Stimulated activated naive CD8-positive, alpha-beta T cell treated with anti-CD3 and anti-CD28 coated beads, Interleukin-15, Interleukin-2, amounts not matched to agents 100 ng/mL and 50 ng/mL, for 24 hours (primary cell): ENCODE results near the gene MESP2.

ENCODE experiments used
- H3K27ac Mint-ChIP-seq: one replicate; pipeline ENCODE4 v1.8.0; 2021; ENCODE audit warnings: mild to moderate bottlenecking, mixed read lengths
- H3K27me3 Mint-ChIP-seq: one replicate; pipeline ENCODE4 v1.8.0; 2021; ENCODE audit warnings: mixed read lengths
- H3K36me3 Mint-ChIP-seq: one replicate; pipeline ENCODE4 v1.8.0; 2021; ENCODE audit warnings: low read depth, mixed read lengths
- H3K4me1 Mint-ChIP-seq: one replicate; pipeline ENCODE4 v1.8.0; 2021; ENCODE audit warnings: low read depth, mixed read lengths
- H3K4me3 Mint-ChIP-seq: one replicate; pipeline ENCODE4 v1.8.0; 2021; ENCODE audit warnings: mild to moderate bottlenecking, mixed read lengths
- H3K9me3 Mint-ChIP-seq: one replicate; pipeline ENCODE4 v1.8.0; 2021; ENCODE audit warnings: mixed read lengths

MESP2 gene, protein sequence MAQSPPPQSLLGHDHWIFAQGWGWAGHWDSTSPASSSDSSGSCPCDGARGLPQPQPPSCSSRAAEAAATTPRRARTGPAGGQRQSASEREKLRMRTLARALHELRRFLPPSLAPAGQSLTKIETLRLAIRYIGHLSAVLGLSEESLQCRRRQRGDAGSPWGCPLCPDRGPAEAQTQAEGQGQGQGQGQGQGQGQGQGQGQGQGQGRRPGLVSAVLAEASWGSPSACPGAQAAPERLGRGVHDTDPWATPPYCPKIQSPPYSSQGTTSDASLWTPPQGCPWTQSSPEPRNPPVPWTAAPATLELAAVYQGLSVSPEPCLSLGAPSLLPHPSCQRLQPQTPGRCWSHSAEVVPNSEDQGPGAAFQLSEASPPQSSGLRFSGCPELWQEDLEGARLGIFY

DNA sequence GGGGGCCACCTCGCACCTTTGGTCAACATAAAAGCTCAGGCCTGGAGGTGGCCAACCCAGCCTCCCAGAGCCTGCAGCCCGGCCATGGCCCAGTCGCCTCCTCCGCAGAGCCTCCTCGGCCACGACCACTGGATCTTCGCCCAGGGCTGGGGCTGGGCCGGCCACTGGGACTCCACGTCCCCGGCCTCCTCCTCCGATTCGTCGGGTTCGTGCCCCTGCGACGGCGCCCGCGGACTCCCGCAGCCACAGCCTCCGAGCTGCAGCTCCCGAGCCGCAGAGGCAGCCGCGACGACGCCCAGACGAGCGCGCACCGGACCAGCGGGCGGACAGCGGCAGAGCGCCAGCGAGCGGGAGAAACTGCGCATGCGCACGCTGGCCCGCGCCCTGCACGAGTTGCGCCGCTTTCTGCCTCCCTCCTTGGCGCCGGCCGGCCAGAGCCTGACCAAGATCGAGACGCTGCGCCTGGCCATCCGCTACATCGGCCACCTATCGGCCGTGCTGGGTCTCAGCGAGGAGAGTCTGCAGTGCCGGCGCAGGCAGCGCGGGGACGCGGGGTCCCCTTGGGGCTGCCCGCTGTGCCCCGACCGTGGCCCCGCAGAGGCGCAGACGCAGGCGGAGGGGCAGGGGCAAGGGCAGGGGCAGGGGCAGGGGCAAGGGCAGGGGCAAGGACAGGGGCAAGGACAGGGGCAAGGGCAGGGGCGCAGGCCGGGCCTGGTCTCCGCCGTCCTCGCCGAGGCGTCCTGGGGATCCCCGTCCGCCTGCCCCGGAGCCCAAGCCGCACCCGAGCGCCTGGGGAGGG is at the start of gene MESP2:
Gene MESP2, plus strand, starts transcription at position 59 of the 799 bp plus-strand sequence. Its CDS starts 26 bp downstream, at position 85.
- Mint-ChIP-seq H3K4me1 (peaks cover 10% of the 10 kb centered on the region), H3K27ac (no peak within 1 kb of the TSS), H3K36me3 (no peaks in the 10 kb centered on the region), H3K4me3 (peak within 1 kb of the TSS; percentile 55), H3K27me3 (peaks cover 30% of the 10 kb centered on the region), H3K9me3 (no peaks in the 10 kb centered on the region)

DNA sequence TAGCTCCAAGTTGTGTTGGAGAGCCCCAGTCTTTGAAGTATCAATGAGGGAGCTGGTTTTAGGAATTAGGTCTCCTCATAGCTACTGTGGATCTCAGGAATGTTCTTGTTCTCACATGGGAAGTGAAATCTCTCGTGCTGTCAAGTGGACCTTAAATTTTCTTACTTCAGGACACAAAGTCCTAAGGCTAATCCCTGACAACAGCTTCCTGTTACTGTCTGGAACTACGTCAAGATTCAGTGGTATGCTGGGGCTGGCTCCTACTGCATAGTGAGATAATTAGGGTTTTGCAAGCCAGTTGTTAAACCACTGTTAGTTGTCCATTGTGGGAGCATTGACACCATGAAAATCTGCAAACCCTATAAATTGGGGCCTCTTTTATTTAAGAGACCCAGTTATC is 47.9 kb upstream of the MESP2 start:
- peaks cover 4% of the 10 kb centered on the region for H3K9me3 Mint-ChIP-seq
- no peaks in the 10 kb centered on the region for H3K4me1 Mint-ChIP-seq

DNA sequence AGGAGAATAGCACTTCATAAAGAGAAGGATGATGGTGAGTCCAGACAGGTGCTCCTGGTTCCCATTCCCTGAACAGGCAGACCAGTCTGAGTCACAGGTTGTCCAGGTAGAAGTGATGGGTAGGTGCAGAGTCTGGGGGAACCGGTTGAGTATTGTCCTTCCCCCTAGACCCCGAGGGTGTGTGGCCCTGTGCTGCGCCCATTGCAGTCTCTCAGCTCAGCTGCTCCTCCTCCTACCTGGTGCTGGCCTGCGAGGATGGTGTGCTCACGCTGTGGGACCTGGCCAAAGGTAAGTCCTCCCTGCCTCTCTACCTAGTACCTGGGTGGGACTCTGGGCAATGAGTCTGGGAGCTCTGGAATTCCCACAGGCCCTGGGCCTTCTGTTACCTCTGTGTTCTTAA is 44.9 kb upstream of the MESP2 start:
- H3K9me3 Mint-ChIP-seq = no peaks in the 10 kb centered on the region

More for the DNA sequence above, 47.9 kb upstream of the MESP2 start:
- Mint-ChIP-seq H3K4me3 (no peak overlapping the region), H3K27me3 (peaks cover 5% of the 10 kb centered on the region), H3K36me3 (peaks cover 4% of the 10 kb centered on the region), H3K27ac (no peak overlapping the region)

DNA sequence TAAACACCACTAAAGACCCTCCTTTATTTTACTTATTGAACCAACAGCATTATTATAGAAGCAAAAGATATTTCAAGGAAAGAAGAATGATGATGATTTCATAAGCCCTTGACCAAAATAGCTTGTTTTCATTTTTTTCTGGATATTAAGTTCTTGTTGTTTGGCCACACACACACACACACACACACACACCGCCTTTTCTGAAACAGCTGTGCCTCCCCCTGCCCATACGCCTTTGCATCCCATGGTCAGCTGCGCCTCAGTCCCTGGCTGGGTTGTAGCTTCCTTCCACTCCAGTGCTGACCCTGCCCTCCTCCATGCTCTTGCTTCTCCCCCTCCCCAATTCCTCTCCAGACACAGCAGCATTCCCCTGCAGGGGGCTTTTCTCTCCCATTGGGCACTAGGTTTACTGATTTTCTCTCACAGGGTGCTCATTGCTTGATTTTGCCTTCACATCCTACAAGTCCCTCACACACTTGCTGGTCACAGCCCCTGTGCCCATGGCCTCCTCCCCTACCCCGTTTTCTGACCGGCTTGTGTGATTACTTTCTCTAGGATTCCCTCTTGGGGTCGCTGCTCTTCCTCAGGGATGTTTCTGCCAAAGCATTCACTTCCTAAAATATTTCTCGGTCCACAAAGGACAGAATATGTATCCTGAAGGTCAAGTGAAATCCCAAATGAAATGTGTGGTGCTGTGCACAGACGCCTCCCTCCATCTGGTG is 43.5 kb upstream of the MESP2 start:
- Mint-ChIP-seq H3K36me3 (no peaks in the 10 kb centered on the region), H3K4me3 (no peak overlapping the region), H3K27ac (no peak overlapping the region), H3K27me3 (peaks cover 10% of the 10 kb centered on the region), H3K9me3 (no peaks in the 10 kb centered on the region), H3K4me1 (no peaks in the 10 kb centered on the region)

More for the DNA sequence above, 44.9 kb upstream of the MESP2 start:
- Mint-ChIP-seq H3K27ac (no peak overlapping the region), H3K4me1 (no peaks in the 10 kb centered on the region), H3K4me3 (no peak overlapping the region), H3K36me3 (no peaks in the 10 kb centered on the region), H3K27me3 (peaks cover 5% of the 10 kb centered on the region)

DNA sequence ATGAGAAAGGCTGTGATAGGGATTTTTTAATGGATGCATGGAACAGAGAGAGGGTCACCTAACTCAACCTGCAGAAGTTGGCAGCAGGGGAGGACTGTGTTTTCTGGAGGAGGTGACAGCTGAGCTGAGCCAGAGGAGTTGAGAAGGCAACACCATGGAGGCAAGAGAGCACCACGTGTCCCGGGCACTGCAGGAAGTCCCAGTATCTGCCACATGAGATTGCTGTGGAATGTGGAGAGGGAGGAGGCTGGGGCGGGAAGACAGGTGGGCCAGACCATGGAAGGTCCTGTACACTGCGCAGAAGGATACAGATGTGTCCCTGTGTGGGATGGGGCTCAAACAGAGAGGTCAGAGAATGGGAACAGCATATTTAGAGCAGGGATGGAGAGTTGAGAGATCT is 40.4 kb upstream of the MESP2 start:
- no peaks in the 10 kb centered on the region for H3K9me3 Mint-ChIP-seq
- no peaks in the 10 kb centered on the region for H3K4me1 Mint-ChIP-seq
- no peak overlapping the region for H3K4me3 Mint-ChIP-seq
- no peaks in the 10 kb centered on the region for H3K36me3 Mint-ChIP-seq
- H3K27ac Mint-ChIP-seq = no peak overlapping the region
- H3K27me3 Mint-ChIP-seq = peaks cover 10% of the 10 kb centered on the region

DNA sequence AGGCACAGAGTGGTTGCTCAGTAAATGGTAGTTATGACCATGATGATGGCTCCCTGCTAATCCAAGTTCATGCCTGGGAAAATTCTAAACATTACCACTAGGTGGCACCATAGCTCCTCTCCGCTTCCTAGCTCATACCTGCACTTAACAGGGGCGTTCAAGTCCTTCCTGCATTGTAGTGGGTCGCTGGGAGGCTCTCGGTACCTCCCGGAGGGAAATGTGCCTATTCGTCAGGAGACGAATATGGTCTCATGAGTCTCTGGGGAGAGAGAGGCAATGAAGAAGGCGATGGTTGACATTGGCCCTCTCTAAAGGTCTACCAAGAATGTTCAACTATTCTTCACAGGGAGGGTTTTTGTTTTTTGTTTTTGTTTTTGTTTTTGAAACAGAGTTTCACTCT is 36.0 kb upstream of the MESP2 start:
- no peaks in the 10 kb centered on the region for H3K36me3 Mint-ChIP-seq
- H3K27ac Mint-ChIP-seq = no peak overlapping the region
- peaks cover 6% of the 10 kb centered on the region for H3K27me3 Mint-ChIP-seq
- no peaks in the 10 kb centered on the region for H3K4me1 Mint-ChIP-seq
- H3K4me3 Mint-ChIP-seq = no peak overlapping the region
- H3K9me3 Mint-ChIP-seq = no peaks in the 10 kb centered on the region

DNA sequence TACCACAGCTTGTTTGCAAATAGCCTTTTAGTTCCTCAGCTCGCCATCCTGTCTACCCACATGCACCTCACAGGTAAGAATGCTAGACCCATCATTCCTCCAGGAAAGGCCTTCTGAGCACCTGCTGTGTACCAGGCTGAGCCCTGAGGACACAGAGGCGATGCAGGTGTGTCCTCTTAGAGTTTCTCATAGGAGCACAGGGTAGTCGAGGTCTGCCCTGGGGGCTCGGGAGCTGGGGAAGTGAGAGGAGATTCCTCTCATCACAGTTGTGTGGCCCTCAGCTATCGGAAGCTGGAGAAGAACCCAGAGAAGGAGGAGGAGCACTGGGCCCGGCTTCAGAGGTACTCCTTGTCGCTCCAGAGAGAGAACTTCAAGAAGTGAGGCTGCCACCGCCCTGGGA is 33.1 kb upstream of the MESP2 start:
- Mint-ChIP-seq H3K4me3 (no peak overlapping the region), H3K9me3 (no peaks in the 10 kb centered on the region), H3K27ac (no peak overlapping the region), H3K4me1 (no peaks in the 10 kb centered on the region), H3K36me3 (no peaks in the 10 kb centered on the region), H3K27me3 (no peaks in the 10 kb centered on the region)

DNA sequence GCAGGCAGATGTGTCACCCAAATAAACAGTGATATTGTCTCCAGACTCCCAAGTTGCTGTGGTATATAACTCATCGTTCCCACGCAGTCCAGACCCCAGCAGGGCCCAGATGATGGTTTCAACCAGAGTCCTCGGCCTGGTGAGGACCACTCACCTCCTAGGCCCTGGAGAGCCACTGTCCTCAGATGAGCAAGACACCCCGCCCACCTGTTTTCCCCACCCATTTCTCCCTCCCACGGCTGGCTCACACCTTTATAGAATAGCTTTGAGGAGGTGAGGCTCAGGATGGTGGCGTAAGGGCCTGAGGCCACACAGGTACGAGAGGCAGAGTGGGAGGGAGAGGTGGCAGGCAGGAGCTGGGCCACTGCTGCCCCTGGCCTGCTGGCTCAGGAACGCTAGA is 32.5 kb upstream of the MESP2 start:
- H3K27me3 Mint-ChIP-seq = no peaks in the 10 kb centered on the region
- no peaks in the 10 kb centered on the region for H3K36me3 Mint-ChIP-seq
- H3K27ac Mint-ChIP-seq = no peak overlapping the region
- no peaks in the 10 kb centered on the region for H3K9me3 Mint-ChIP-seq
- no peak overlapping the region for H3K4me3 Mint-ChIP-seq
- H3K4me1 Mint-ChIP-seq = no peaks in the 10 kb centered on the region

DNA sequence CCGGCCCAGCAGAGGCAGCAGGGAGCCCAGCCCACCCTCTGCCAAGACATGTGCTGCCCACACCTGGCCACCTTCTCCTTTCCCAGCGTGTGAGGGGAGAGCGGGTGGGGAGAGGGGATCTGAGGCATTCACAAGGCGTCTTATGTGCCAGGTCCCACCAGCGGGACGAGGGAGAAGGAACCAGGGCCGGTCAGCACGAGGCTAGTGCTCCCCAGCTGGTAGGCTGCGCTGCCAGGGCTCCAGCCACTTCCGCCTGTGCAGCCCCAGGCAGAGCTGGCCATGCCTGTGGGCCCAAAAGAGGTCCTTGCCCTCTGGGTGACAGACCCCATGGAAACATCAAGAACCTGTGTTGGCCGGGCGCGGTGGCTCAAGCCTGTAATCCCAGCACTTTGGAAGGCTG is 31.0 kb upstream of the MESP2 start:
- H3K4me1 Mint-ChIP-seq = peaks cover 7% of the 10 kb centered on the region
- no peaks in the 10 kb centered on the region for H3K36me3 Mint-ChIP-seq
- H3K27ac Mint-ChIP-seq = no peak overlapping the region
- H3K27me3 Mint-ChIP-seq = peaks cover 3% of the 10 kb centered on the region
- H3K4me3 Mint-ChIP-seq = no peak overlapping the region
- H3K9me3 Mint-ChIP-seq = no peaks in the 10 kb centered on the region

DNA sequence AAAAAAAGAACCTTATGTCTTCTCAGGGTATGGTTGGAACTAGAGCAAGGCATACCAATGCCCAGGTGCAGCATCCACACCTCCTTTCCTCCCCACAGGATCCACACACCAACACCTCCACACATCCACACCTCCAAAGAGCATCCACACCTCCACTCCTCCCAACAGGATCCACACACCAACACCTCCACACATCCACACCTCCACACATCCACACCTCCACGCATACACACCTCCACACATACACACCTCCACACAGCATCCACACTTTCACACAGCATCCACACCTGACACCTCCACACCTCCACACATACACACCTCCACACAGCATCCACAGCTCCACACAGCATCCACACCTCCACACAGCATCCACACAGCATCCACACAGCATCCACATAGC is 30.4 kb upstream of the MESP2 start:
- no peak overlapping the region for H3K4me3 Mint-ChIP-seq
- H3K9me3 Mint-ChIP-seq = no peaks in the 10 kb centered on the region
- H3K36me3 Mint-ChIP-seq = no peaks in the 10 kb centered on the region
- H3K4me1 Mint-ChIP-seq = peaks cover 7% of the 10 kb centered on the region
- H3K27me3 Mint-ChIP-seq = peaks cover 3% of the 10 kb centered on the region
- H3K27ac Mint-ChIP-seq = no peak overlapping the region

DNA sequence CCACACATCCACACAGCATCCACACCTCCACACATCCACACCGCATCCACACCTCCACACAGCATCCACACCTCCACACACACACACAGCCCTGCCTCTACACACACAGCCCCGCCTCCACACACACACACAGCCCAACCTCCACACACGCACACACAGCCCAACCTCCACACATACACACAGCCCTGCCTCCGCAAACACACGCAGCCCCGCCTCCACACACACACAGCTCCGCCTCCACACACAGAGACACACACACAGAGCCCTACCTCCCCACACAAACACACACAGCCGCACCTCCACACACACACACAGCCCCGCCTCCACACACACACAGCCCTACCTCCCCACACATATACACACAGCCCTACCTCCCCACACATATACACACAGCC is 29.7 kb upstream of the MESP2 start:
- no peak overlapping the region for H3K4me3 Mint-ChIP-seq
- H3K27me3 Mint-ChIP-seq = peaks cover 3% of the 10 kb centered on the region
- H3K36me3 Mint-ChIP-seq = no peaks in the 10 kb centered on the region
- no peak overlapping the region for H3K27ac Mint-ChIP-seq
- no peaks in the 10 kb centered on the region for H3K9me3 Mint-ChIP-seq
- H3K4me1 Mint-ChIP-seq = peaks cover 7% of the 10 kb centered on the region

DNA sequence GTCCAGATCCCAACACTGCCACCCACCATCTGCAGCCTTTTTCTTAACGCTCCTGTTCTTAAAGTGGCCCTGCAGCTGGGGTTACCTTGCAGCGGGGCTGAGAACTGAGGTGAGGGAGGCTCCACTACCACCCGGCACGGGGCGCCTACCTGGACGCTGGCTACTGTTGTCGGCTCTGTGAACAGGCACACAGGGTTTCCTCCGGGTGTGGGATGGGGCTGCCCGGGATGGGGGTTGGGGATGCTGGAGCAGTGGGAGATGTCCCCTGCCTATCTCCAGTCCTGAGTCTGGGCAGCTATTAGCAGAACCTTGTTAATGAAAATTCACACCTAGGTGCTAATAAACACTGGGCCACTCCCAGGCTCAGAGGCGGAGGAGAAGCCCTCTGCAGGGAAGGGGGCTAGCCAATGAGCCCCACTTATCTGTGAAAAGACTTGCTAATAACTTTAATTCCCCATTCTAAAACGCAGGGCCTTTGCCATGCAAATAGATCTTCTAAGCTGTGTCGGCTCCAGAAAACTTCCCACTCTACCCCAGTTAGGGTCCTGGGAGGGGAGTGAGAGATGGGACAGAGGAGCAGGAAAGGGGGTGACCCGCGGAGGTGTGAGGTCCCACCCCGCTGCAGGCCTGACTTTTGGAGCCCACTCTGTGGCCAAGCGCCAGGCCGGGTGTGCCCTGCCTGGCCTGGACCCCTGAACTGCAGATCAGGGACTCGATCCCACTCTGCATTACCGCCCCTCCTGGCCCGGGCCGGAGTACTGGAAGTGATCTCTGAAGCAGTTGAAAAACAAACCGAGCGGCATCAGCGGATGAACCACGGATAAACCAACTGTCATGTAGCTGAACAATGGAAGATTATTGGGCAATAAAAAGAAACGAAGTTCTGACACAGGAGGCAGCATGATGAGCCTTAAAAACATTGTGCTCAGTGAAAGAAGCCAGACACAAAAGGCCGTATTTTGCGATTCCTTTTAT is 28.1 kb upstream of the MESP2 start:
- no peak overlapping the region for H3K4me3 Mint-ChIP-seq
- H3K4me1 Mint-ChIP-seq = peaks cover 7% of the 10 kb centered on the region

DNA sequence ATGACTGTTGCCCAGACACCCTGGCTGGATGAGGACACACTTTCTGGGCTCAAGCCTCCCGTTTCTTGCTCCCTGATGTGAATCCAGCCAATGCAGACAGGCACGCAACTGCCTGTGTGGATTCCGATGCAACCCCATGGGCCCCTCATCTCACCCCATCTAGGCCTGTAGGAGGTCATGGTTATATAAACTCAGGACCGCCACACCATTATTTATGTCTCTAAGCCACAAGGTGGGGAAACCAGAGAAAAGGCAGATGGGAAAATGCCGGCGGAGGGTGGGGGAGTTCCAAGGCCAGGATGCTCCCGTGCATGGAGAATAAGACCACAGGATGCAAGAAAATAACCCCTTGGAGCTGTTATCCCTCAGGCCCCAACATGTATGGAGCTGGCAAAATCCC is 27.1 kb upstream of the MESP2 start:
- Mint-ChIP-seq H3K36me3 (no peaks in the 10 kb centered on the region), H3K4me1 (peaks cover 7% of the 10 kb centered on the region), H3K9me3 (no peaks in the 10 kb centered on the region), H3K27me3 (peaks cover 7% of the 10 kb centered on the region), H3K4me3 (peak overlapping the region; percentile 81), H3K27ac (no peak overlapping the region)

More for the DNA sequence above, 28.1 kb upstream of the MESP2 start:
- Mint-ChIP-seq H3K27ac (no peak overlapping the region), H3K27me3 (peaks cover 7% of the 10 kb centered on the region), H3K36me3 (no peaks in the 10 kb centered on the region), H3K9me3 (no peaks in the 10 kb centered on the region)

DNA sequence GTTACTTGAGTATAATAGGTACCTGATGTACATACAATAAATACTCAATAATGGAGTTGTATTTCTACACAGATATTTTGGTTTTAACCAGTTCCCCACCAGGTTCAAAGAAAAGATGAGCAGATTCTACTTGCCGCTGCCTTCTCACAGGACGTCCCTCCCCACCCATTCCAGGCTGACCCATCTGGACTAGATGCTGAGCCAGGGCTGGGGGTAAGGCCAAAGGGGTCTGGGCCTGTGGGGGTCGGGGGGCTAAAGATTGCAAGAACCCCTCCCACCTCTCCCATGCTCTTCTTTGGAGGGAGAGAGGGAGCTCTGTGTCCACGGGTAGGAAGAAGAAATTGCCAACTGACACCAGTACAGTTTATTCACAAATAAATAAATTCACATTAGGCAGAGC is 26.6 kb upstream of the MESP2 start:
- H3K9me3 Mint-ChIP-seq = no peaks in the 10 kb centered on the region
- H3K36me3 Mint-ChIP-seq = no peaks in the 10 kb centered on the region
- H3K4me3 Mint-ChIP-seq = peak overlapping the region; percentile 81
- H3K27ac Mint-ChIP-seq = no peak overlapping the region
- H3K4me1 Mint-ChIP-seq = peaks cover 7% of the 10 kb centered on the region
- peaks cover 8% of the 10 kb centered on the region for H3K27me3 Mint-ChIP-seq
